ENCODE measurements around the gene CLCN2.

CLCN2 gene

DNA sequence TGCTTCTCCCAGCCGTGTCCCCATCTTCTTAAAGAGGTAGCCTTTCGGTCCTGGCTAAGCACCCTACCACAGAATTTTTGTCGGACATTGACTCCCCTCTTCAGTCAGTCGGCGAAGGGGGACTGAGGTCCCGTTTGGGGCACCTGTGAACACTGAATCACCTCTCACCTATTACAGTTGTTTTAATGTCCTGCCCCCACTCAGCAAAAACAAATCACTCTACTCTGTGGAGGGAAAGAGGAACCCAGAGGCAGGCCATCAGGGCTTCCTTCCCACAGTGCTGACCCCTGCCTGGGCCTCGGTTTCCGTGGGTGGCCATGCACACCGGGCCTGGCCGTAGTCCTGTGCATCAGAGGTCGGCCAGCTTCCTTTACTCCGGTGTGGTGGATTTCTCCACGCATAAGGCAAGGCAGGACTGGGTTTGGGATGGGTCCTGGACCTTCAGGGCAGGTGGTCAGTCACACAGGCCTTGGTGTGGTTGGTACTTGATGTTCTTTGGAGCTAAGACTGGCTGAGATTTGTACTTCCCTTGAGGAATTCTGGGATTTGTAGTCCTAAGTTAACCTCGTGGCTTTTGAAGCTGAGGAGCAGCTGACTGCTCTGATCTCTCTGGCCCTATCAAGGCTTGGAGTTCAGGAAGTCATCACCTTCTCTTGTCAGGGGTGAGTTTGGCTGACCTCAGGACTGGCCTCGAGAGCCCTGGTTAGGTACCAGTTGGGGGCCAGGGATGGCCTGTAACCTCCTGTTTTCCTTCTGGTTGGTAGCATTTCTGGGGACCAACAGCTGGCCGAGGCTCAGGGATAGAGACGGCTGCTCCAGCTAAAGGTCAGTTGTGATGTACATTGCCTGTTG lies 24.6 kb downstream of the CLCN2 start:
- no peak for TF ChIP-seq MYC (IDR thresholded peaks at IDR 0.05; ENCODE audit: low read depth, low read length)
- TF ChIP-seq MAX (IDR thresholded peaks at IDR 0.05; ENCODE audit: low read depth, low read length), result no peak
- no peak for TF ChIP-seq POLR2A (IDR thresholded peaks at IDR 0.05; ENCODE audit: extremely low read depth, insufficient read length)
- TF ChIP-seq, protein P1, sequence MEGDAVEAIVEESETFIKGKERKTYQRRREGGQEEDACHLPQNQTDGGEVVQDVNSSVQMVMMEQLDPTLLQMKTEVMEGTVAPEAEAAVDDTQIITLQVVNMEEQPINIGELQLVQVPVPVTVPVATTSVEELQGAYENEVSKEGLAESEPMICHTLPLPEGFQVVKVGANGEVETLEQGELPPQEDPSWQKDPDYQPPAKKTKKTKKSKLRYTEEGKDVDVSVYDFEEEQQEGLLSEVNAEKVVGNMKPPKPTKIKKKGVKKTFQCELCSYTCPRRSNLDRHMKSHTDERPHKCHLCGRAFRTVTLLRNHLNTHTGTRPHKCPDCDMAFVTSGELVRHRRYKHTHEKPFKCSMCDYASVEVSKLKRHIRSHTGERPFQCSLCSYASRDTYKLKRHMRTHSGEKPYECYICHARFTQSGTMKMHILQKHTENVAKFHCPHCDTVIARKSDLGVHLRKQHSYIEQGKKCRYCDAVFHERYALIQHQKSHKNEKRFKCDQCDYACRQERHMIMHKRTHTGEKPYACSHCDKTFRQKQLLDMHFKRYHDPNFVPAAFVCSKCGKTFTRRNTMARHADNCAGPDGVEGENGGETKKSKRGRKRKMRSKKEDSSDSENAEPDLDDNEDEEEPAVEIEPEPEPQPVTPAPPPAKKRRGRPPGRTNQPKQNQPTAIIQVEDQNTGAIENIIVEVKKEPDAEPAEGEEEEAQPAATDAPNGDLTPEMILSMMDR (IDR thresholded peaks at IDR 0.05; ENCODE audit: low read depth, low read length), result no peak
- H3K4me3 ChIP-seq (ENCODE audit: low read depth, low read length), result no peak overlapping the region
- DNase-seq (ENCODE audit: low read depth), result no peak

DNA sequence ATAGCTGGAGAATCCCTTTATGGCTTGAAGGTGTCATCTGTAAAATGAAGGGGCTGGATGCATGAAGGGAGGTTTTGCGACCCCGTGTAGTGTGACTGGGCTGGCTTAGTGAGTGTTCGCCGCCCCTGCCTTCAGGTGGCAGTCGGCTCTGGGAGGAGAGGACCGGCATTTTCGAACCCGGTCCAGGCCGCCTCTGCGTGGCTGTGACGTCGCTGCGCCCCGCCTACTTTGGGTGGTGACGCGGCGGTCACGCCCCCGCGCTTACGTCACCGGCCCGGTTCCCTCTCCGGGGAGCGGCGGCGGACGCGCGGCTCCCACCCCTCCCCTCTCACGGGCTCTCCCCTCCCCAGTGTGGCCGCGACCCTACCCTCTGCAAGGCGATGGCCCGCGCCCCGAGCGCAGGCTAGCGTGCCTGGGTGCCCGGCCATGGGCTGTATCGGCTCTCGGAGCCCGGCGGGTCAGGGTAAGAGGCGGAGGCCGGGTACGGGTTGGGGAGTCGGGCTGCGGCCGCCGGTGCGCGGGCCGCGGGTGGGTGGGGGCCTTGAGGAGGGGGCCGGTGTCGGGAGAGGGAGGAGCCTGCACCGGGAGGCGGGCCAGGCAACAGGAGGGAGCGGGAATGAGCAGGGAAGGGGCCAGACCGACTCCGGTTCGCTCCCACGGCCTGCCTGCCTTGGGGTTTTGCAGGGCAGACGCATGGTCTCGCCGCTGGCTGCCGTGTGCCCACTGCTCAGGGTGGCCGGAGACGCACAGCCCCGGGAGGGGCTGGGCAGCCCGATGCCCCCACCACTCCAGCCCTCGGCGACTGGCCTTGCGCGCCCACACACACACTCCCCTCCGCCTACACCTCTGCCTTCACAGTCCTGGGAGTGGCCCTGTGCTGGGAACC lies 25.5 kb downstream of the CLCN2 start:
- DNase-seq (ENCODE audit: low read depth), result peak; percentile 34

DNA sequence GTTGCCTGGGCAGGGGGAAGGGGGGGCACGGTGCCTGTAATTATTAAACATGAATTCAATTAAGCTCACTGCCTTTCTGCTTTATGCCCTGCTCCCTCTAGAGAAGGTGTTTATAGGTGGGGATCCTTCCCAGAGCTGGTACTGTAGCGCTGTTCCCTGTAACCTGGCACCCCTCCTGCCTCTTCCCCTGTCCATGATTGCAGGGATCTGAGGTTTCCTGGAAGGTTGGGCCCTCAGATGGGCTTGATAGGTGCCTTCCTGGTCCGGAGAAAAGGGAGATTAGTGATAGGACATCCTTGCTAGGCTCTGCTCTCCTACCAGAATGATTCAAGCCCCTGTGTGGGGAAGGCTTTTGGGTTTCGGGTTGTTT lies 26.1 kb downstream of the CLCN2 start:
- H3K4me3 ChIP-seq (ENCODE audit: low read depth, low read length), result no peak overlapping the region
- DNase-seq (ENCODE audit: low read depth), result no peak
- TF ChIP-seq, protein P1 (IDR thresholded peaks at IDR 0.05; ENCODE audit: low read depth, low read length), result no peak
- TF ChIP-seq POLR2A (IDR thresholded peaks at IDR 0.05; ENCODE audit: extremely low read depth, insufficient read length) (no peak), MAX (IDR thresholded peaks at IDR 0.05; ENCODE audit: low read depth, low read length) (no peak), MYC (IDR thresholded peaks at IDR 0.05; ENCODE audit: low read depth, low read length) (no peak)

More for the DNA sequence above, 25.5 kb downstream of the CLCN2 start:
- no peak for TF ChIP-seq MAX (IDR thresholded peaks at IDR 0.05; ENCODE audit: low read depth, low read length)
- TF ChIP-seq POLR2A (IDR thresholded peaks at IDR 0.05; ENCODE audit: extremely low read depth, insufficient read length), result peak; percentile 33
- TF ChIP-seq, protein P1 (IDR thresholded peaks at IDR 0.05; ENCODE audit: low read depth, low read length), result no peak
- H3K4me3 ChIP-seq (ENCODE audit: low read depth, low read length), result no peak overlapping the region

DNA sequence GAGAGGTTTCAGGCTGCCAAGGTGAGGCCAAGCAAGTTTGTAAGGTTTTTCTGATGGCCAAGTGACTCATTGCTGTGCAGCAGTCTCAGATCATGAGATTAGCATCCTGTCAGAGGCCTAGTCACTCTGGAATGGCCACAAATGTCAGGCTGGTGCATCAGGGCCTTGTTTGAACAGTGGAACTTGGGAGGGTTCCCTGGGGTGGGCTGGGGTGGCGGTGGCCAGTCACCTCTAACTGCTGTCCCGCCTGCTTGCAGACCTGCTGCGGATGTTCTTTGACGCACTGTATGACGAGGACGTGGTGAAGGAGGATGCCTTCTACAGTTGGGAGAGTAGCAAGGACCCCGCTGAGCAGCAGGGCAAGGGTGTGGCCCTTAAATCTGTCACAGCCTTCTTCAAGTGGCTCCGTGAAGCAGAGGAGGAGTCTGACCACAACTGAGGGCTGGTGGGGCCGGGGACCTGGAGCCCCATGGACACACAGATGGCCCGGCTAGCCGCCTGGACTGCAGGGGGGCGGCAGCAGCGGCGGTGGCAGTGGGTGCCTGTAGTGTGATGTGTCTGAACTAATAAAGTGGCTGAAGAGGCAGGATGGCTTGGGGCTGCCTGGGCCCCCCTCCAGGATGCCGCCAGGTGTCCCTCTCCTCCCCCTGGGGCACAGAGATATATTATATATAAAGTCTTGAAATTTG lies 26.8 kb downstream of the CLCN2 start:
- TF ChIP-seq, protein P1 (IDR thresholded peaks at IDR 0.05; ENCODE audit: low read depth, low read length), result no peak
- no peak for TF ChIP-seq MAX (IDR thresholded peaks at IDR 0.05; ENCODE audit: low read depth, low read length)
- no peak for TF ChIP-seq MYC (IDR thresholded peaks at IDR 0.05; ENCODE audit: low read depth, low read length)
- TF ChIP-seq POLR2A (IDR thresholded peaks at IDR 0.05; ENCODE audit: extremely low read depth, insufficient read length), result no peak
- no peak overlapping the region for H3K4me3 ChIP-seq (ENCODE audit: low read depth, low read length)
- DNase-seq (ENCODE audit: low read depth), result no peak

- no peak for DNase-seq (ENCODE audit: low read depth)
- TF ChIP-seq MYC (IDR thresholded peaks at IDR 0.05; ENCODE audit: low read depth, low read length) (no peak), POLR2A (IDR thresholded peaks at IDR 0.05; ENCODE audit: extremely low read depth, insufficient read length) (no peak), MAX (IDR thresholded peaks at IDR 0.05; ENCODE audit: low read depth, low read length) (no peak)
- TF ChIP-seq, protein P1 (IDR thresholded peaks at IDR 0.05; ENCODE audit: low read depth, low read length), result no peak
- no peak overlapping the region for H3K4me3 ChIP-seq (ENCODE audit: low read depth, low read length)
These were observed 27.7 kb downstream of the CLCN2 start for GRCh38 chr3:184333700-184334099.

Data from NB4 (cell line).